Ectodermal cell (in vitro differentiated cells): ENCODE data around the gene ZNF185.

ENCODE experiments used
- H3K27ac ChIP-seq: 2 replicates; pipeline ENCODE4 v1.7.0; 2013; ENCODE audit warnings: mild to moderate bottlenecking, low read depth, low read length; ENCODE audit not compliant: insufficient read depth, poor library complexity, severe bottlenecking
- H3K27me3 ChIP-seq: 2 replicates; pipeline ENCODE4 v1.7.0; 2013; ENCODE audit warnings: mild to moderate bottlenecking, low read length; ENCODE audit not compliant: insufficient read depth, control insufficient read depth, poor library complexity, severe bottlenecking
- H3K36me3 ChIP-seq: one replicate; pipeline ENCODE4 v1.7.0; 2013; ENCODE audit warnings: low read length; ENCODE audit not compliant: control insufficient read depth, insufficient read depth
- H3K4me1 ChIP-seq: one replicate; pipeline ENCODE4 v1.7.0; 2013; ENCODE audit warnings: low read length; ENCODE audit not compliant: control insufficient read depth, insufficient read depth
- H3K4me3 ChIP-seq: 2 replicates; pipeline ENCODE4 v1.7.0; 2013; ENCODE audit warnings: low read depth, low read length, control low read depth; ENCODE audit not compliant: insufficient read depth
- H3K9me3 ChIP-seq: 2 replicates; pipeline ENCODE4 v1.7.0; 2013; ENCODE audit warnings: mild to moderate bottlenecking, low read length, moderate library complexity; ENCODE audit not compliant: control insufficient read depth
- whole genome bisulfite sequencing, 2 experiments: methylation state at CpG; one replicate each; pipeline ENCODE4 v1.1.7; 2013; ENCODE audit warnings: missing lambda C conversion rate in 2 of 2; 5-methylcytosine and 5-hydroxymethylcytosine counted together

ZNF185 gene

GRCh38 chrX:152946681-152947080, 48.8 kb downstream of the ZNF185 start:
- H3K9me3 ChIP-seq, result no peaks in the 10 kb centered on the region
- H3K4me3 ChIP-seq, result no peak overlapping the region
- 91 to 95% methylated on average over 6 of the region's 6 CpGs for WGBS, 2 experiments
- H3K27me3 ChIP-seq, result no peaks in the 10 kb centered on the region
- no peaks in the 10 kb centered on the region for H3K4me1 ChIP-seq
- H3K27ac ChIP-seq, result no peak overlapping the region
- no peaks in the 10 kb centered on the region for H3K36me3 ChIP-seq
